ENCODE measurements around the gene ARMC9.
"Not testable (repeated sequence)": the region's sequence is repeated elsewhere in the genome, so short reads cannot be mapped to it uniquely, and the experiment has no call there.

The ARMC9 gene

GRCh38 chr2:231245249-231246094 is 47.0 kb downstream of the ARMC9 start:
- no peak for DNase-seq

- DNase-seq = no peak
These were observed 47.9 kb downstream of the ARMC9 start for GRCh38 chr2:231246171-231246842.

GRCh38 chr2:231250146-231250545 is 51.7 kb downstream of the ARMC9 start:
- DNase-seq = no peak

- no peak for DNase-seq
These were observed 52.3 kb downstream of the ARMC9 start for GRCh38 chr2:231250698-231251097.

- not testable (repeated sequence) for DNase-seq
These were observed 54.9 kb downstream of the ARMC9 start for GRCh38 chr2:231253292-231253691.

GRCh38 chr2:231256494-231256893 is 58.1 kb downstream of the ARMC9 start:
- DNase-seq = no peak

GRCh38 chr2:231257763-231258162 is 59.3 kb downstream of the ARMC9 start:
- DNase-seq = no peak

- DNase-seq = no peak
These were observed 60.3 kb downstream of the ARMC9 start for GRCh38 chr2:231258701-231259100.

GRCh38 chr2:231259104-231259503 is 60.7 kb downstream of the ARMC9 start:
- no peak for DNase-seq

- no peak for DNase-seq
These were observed 62.2 kb downstream of the ARMC9 start for GRCh38 chr2:231260442-231261208.

- DNase-seq = no peak
These were observed 64.8 kb downstream of the ARMC9 start for GRCh38 chr2:231263118-231263831.

- DNase-seq = no peak
These were observed 72.0 kb downstream of the ARMC9 start for GRCh38 chr2:231270221-231271114.

GRCh38 chr2:231272991-231273390 is 74.6 kb downstream of the ARMC9 start:
- no peak for DNase-seq

GRCh38 chr2:231276987-231277386 is 78.6 kb downstream of the ARMC9 start:
- no peak for DNase-seq

GRCh38 chr2:231277962-231278361 is 79.5 kb downstream of the ARMC9 start:
- no peak for DNase-seq

GRCh38 chr2:231278868-231279267 is 80.4 kb downstream of the ARMC9 start:
- DNase-seq = no peak

- no peak for DNase-seq
These were observed 82.4 kb downstream of the ARMC9 start for GRCh38 chr2:231280846-231281245.

- DNase-seq = no peak
These were observed 85.9 kb downstream of the ARMC9 start for GRCh38 chr2:231284296-231284695.

- no peak for DNase-seq
These were observed 88.5 kb downstream of the ARMC9 start for GRCh38 chr2:231286964-231287363.

GRCh38 chr2:231287696-231288095 is 89.3 kb downstream of the ARMC9 start:
- DNase-seq = no peak

GRCh38 chr2:231288590-231288989 is 90.2 kb downstream of the ARMC9 start:
- DNase-seq = no peak
